ENCODE measurements around the gene DUS1L. TPM values are rescaled to one million over a fixed set of nuclear protein-coding genes. Genes with fewer than 3 reads are reported as not detected.

The DUS1L gene
- polyA plus RNA-seq, 2 of the 4 experiments (the other 2 are of a cell fraction), result 48.1 to 83.6 TPM

DNA sequence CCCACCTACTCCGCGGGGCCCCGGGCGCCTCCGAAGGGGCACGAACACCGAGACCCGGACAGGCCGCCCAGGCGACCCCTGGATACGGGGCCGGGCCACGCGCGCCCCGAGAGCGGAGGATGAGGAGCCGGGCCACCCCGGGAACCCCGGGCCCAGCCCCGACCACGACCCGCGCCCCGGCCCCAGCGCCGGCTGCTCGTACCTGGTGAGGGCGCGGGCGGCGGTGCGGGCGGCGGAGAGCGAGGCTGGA, 32.2 kb upstream of the DUS1L start:
- TF ChIP-seq EHF (CRISPR knock-in tag; IDR thresholded peaks at IDR 0.05) (peak; percentile 70), PHF8 (IDR thresholded peaks at IDR 0.05; ENCODE audit: borderline replicate concordance, low read depth) (peak; percentile 96), CHD4 (IDR thresholded peaks at IDR 0.05; ENCODE audit: borderline replicate concordance) (no peak)
- DNase-seq (ENCODE audit: low read depth in 1 of 2, low spot score in 1 of 2), result no peak
- FAIRE-seq, result no peak
- ChIA-PET POLR2A (interaction anchor here (0.6 to 2.9 kb wide), 17 partner anchors 9 to 137 kb away, joined by 3 to 33 read pairs (median 5); partner anchors contain the start of genes CENPX, DCXR, DUS1L and LRRC45), CTCF (interaction anchor here (0.7 to 2.2 kb wide), 7 partner anchors 8 to 62 kb away, joined by 3 to 11 read pairs (median 6); partner anchors contain the start of gene DCXR)
- Histone ChIP-seq H3K9me3 (no peaks in the 10 kb centered on the region), H3K4me1 (peaks cover 49% of the 10 kb centered on the region), H3K4me2 (peak overlapping the region; percentile 97), H3K4me3 (peak overlapping the region; percentile 91), H3K27ac (peak overlapping the region; percentile 95 to 96)
- ATAC-seq, result no peak
- WGBS (ENCODE audit: missing lambda C conversion rate), result 10% methylated on average over 2 of the region's 36 CpGs

DNA sequence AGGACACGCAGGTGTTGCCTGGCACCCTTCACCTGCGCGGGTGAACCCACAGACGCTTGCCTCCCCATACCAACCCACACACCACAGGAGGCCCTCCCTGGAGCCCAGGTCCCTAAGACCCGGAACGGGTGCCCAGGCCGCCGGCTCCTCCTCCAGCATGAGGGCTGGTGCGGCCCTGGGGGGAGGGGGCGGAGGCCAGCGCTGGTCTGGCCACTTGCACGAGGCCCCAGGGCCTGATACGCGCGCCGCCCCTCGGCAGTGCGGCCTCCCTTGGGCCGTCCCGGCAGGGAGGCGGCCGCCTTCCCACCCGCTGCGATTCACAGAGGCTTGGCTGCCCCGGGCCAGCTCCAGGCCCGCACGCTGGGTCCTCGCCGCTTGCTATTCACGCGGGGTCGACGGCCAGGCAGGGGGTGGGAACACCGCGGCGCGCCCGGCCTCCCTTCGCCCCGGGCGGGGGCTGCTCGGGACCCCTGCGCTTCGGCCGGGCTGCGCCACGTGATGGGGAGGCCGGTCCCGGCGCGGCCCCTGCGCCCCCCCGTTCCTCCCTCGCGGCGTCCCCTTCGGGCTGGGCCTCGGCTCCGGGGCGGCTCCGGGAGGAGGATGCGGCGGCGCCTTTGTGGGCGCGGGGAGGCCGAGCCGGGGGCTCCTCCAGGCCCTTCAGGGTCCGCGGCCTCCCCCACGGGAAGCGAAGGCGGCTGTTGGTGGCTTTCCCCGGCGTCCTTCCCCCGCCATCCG, 31.7 kb upstream of the DUS1L start:
- Histone ChIP-seq H3K4me1 (peaks cover 49% of the 10 kb centered on the region), H3K4me3 (peak overlapping the region; percentile 91), H3K27ac (peak overlapping the region; percentile 95 to 96), H3K4me2 (peak overlapping the region; percentile 97), H3K9me3 (no peaks in the 10 kb centered on the region)
- TF ChIP-seq TP53 (CRISPR knock-in tag; IDR thresholded peaks at IDR 0.05) (peak; percentile 52; the same call in 1 of the 2 replicates), POLR2A (IDR thresholded peaks at IDR 0.05; ENCODE audit: low read length) (peak; percentile 39; the same call in 1 of the 2 replicates), MAFK (IDR thresholded peaks at IDR 0.05; ENCODE audit: partially characterized antibody) (no peak), TFCP2L1 (CRISPR knock-in tag; IDR thresholded peaks at IDR 0.05) (0 out of 2 replicates have a peak, but pooled peaks have one; percentile 26)
- TF ChIP-seq, protein P1, sequence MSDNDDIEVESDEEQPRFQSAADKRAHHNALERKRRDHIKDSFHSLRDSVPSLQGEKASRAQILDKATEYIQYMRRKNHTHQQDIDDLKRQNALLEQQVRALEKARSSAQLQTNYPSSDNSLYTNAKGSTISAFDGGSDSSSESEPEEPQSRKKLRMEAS (IDR thresholded peaks at IDR 0.05), result peak; percentile 83
- TF ChIP-seq, protein P2, sequence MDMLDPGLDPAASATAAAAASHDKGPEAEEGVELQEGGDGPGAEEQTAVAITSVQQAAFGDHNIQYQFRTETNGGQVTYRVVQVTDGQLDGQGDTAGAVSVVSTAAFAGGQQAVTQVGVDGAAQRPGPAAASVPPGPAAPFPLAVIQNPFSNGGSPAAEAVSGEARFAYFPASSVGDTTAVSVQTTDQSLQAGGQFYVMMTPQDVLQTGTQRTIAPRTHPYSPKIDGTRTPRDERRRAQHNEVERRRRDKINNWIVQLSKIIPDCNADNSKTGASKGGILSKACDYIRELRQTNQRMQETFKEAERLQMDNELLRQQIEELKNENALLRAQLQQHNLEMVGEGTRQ (IDR thresholded peaks at IDR 0.05), result no peak
- TF ChIP-seq, protein P3, sequence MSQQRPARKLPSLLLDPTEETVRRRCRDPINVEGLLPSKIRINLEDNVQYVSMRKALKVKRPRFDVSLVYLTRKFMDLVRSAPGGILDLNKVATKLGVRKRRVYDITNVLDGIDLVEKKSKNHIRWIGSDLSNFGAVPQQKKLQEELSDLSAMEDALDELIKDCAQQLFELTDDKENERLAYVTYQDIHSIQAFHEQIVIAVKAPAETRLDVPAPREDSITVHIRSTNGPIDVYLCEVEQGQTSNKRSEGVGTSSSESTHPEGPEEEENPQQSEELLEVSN (IDR thresholded peaks at IDR 0.05; ENCODE audit: borderline replicate concordance, low read depth), result peak; percentile 55
- FAIRE-seq (no peak), DNase-seq (ENCODE audit: low read depth in 1 of 2, low spot score in 1 of 2) (peak; percentile 63 to 66), ATAC-seq (peak; percentile 12 to 38)
- WGBS (ENCODE audit: missing lambda C conversion rate), result 0% methylated on average over 3 of the region's 77 CpGs
- ChIA-PET POLR2A (interaction anchor here (0.6 to 2.9 kb wide), 16 partner anchors 9 to 137 kb away, joined by 3 to 33 read pairs (median 5); partner anchors contain the start of genes CENPX, DCXR, DUS1L and LRRC45), CTCF (interaction anchor here (1.0 to 3.1 kb wide), 7 partner anchors 10 to 67 kb away, joined by 3 to 17 read pairs (median 6); partner anchors contain the start of gene DCXR)

DNA sequence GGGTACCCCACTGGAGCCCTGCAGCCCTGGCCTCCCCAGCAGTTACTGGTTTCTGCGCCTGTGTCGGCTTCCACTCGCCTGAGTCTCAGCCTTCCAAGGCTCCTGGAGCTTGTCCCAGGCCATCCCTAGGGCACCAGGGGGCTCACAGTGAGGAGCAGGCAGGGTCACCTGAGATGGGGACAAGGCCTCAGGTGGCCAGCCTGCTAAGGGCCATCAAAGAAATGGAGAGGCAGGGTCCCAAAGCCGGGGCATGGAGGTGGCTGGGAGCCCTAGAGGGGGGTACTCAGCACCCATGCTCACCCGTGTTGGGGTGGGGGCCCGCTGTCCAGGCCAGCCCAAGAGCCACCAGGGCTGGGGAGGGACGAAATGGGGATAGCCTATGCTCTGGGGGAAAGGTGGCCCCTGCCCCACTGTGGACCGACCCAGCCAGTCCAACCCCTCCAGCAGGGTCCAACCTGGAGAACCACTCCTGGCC, 31.1 kb upstream of the DUS1L start:
- H3K4me2 ChIP-seq, result peak overlapping the region; percentile 97
- H3K27ac ChIP-seq, result peak overlapping the region; percentile 95 to 96
- TF ChIP-seq GATA3 (IDR thresholded peaks at IDR 0.05; ENCODE audit: borderline replicate concordance), result no peak
- TF ChIP-seq SREBF2 (IDR thresholded peaks at IDR 0.05), result no peak
- no peak for TF ChIP-seq NR3C1 (IDR thresholded peaks at IDR 0.05)
- TF ChIP-seq, protein P4, sequence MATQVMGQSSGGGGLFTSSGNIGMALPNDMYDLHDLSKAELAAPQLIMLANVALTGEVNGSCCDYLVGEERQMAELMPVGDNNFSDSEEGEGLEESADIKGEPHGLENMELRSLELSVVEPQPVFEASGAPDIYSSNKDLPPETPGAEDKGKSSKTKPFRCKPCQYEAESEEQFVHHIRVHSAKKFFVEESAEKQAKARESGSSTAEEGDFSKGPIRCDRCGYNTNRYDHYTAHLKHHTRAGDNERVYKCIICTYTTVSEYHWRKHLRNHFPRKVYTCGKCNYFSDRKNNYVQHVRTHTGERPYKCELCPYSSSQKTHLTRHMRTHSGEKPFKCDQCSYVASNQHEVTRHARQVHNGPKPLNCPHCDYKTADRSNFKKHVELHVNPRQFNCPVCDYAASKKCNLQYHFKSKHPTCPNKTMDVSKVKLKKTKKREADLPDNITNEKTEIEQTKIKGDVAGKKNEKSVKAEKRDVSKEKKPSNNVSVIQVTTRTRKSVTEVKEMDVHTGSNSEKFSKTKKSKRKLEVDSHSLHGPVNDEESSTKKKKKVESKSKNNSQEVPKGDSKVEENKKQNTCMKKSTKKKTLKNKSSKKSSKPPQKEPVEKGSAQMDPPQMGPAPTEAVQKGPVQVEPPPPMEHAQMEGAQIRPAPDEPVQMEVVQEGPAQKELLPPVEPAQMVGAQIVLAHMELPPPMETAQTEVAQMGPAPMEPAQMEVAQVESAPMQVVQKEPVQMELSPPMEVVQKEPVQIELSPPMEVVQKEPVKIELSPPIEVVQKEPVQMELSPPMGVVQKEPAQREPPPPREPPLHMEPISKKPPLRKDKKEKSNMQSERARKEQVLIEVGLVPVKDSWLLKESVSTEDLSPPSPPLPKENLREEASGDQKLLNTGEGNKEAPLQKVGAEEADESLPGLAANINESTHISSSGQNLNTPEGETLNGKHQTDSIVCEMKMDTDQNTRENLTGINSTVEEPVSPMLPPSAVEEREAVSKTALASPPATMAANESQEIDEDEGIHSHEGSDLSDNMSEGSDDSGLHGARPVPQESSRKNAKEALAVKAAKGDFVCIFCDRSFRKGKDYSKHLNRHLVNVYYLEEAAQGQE (IDR thresholded peaks at IDR 0.05), result no peak
- TF ChIP-seq JUNB (IDR thresholded peaks at IDR 0.05), result no peak
- TF ChIP-seq, protein P1 (IDR thresholded peaks at IDR 0.05), result no peak
- TF ChIP-seq TP53 (CRISPR knock-in tag; IDR thresholded peaks at IDR 0.05), result no peak
- no peak for TF ChIP-seq NFE2L2 (conservative IDR thresholded peaks at IDR 0.05; ENCODE audit: low read length)
- no peak for TF ChIP-seq MYC (IDR thresholded peaks at IDR 0.05; ENCODE audit: borderline replicate concordance, low read length)
- TF ChIP-seq RNF2 (IDR thresholded peaks at IDR 0.05; ENCODE audit: borderline replicate concordance, low read depth), result no peak
- no peak for TF ChIP-seq JUN (IDR thresholded peaks at IDR 0.05)
- no peak for TF ChIP-seq TFCP2L1 (CRISPR knock-in tag; IDR thresholded peaks at IDR 0.05)
- TF ChIP-seq, protein P5, sequence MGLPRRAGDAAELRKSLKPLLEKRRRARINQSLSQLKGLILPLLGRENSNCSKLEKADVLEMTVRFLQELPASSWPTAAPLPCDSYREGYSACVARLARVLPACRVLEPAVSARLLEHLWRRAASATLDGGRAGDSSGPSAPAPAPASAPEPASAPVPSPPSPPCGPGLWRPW (IDR thresholded peaks at IDR 0.05), result no peak
- TF ChIP-seq HOXB5 (CRISPR knock-in tag; IDR thresholded peaks at IDR 0.05), result no peak
- FAIRE-seq (no peak), ATAC-seq (peak in 1 of 2 experiments; percentile 0; a peak in 1 of 6 replicates), DNase-seq (ENCODE audit: low read depth in 1 of 2, low spot score in 1 of 2) (no peak)
- POLR2A ChIA-PET, result interaction anchor here (2.9 kb wide), 1 partner anchor 66 kb away, joined by 33 read pairs; the partner anchor contains the start of gene RAC3
- CTCF ChIA-PET, result interaction anchor here (1.0 to 3.1 kb wide), 7 partner anchors 9 to 137 kb away, joined by 3 to 17 read pairs (median 4); partner anchors contain the start of gene DCXR
- H3K9me3 ChIP-seq, result no peaks in the 10 kb centered on the region
- H3K4me1 ChIP-seq, result peaks cover 43% of the 10 kb centered on the region
- peak overlapping the region; percentile 91 for H3K4me3 ChIP-seq
- WGBS (ENCODE audit: missing lambda C conversion rate), result 43% methylated on average over 7 of the region's 8 CpGs
